ENCODE results near the gene TCEANC2.

GRCh38 chr1:54011316-54012007, 41.9 kb upstream of the TCEANC2 start:
- TF ChIP-seq CTCF (conservative IDR thresholded peaks at IDR 0.05) (no peak), ZFX (IDR thresholded peaks at IDR 0.05) (no peak)
